ENCODE data around the gene NFATC2IP. TPM values are rescaled to one million over a fixed set of nuclear protein-coding genes. Genes with fewer than 3 reads are reported as not detected.

NFATC2IP gene
- total and polyA plus RNA-seq, 10 of the 15 experiments (the other 5 are each of a cell fraction or from before 2014, with no cell fraction given): 12.2 to 93.9 (median 46.9) TPM

DNA sequence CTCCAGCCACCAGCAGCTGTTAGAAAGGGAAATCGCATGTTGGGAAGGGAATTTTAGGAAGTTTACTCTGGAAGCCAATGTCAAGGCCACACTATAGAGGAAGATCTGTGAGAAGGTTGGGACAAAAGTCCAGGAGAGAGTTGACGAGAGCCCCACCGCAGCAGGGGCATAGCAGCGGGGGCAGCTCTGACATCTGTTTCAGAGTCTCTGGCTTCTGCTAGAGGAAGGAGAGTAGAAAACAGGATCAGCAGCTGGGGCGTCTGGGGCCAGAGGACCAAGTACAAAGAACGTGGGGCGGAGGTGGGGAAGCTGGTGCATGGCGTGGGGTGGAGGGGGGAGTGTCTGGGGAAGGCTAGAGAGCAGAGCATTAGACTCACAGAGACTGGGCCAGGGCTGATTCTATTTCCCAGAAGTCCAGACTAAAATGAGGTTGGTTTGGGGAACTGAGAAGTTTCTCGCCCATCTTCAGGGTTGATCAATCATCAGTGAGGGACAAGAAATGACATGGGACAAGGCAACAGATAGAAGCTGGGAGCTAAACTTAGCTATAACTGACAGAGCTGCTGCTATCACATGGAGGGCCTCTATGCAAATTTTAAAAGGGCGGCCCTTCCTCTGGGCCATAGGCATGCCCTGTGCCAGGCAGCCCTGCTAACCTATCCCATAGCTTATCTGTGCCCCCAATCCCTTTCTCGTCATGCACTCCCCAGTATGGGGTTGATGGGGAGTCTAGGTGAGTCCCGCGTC lies 26.9 kb upstream of the NFATC2IP start (continued):
- TF ChIP-seq, protein P1, sequence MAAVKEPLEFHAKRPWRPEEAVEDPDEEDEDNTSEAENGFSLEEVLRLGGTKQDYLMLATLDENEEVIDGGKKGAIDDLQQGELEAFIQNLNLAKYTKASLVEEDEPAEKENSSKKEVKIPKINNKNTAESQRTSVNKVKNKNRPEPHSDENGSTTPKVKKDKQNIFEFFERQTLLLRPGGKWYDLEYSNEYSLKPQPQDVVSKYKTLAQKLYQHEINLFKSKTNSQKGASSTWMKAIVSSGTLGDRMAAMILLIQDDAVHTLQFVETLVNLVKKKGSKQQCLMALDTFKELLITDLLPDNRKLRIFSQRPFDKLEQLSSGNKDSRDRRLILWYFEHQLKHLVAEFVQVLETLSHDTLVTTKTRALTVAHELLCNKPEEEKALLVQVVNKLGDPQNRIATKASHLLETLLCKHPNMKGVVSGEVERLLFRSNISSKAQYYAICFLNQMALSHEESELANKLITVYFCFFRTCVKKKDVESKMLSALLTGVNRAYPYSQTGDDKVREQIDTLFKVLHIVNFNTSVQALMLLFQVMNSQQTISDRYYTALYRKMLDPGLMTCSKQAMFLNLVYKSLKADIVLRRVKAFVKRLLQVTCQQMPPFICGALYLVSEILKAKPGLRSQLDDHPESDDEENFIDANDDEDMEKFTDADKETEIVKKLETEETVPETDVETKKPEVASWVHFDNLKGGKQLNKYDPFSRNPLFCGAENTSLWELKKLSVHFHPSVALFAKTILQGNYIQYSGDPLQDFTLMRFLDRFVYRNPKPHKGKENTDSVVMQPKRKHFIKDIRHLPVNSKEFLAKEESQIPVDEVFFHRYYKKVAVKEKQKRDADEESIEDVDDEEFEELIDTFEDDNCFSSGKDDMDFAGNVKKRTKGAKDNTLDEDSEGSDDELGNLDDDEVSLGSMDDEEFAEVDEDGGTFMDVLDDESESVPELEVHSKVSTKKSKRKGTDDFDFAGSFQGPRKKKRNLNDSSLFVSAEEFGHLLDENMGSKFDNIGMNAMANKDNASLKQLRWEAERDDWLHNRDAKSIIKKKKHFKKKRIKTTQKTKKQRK (IDR thresholded peaks at IDR 0.05; ENCODE audit: low read depth, low read length): no peak
- TF ChIP-seq ZSCAN29 (IDR thresholded peaks at IDR 0.05) (no peak), POLR2AphosphoS5 (IDR thresholded peaks at IDR 0.05; ENCODE audit: low read length) (peak; percentile 73), IKZF2 (IDR thresholded peaks at IDR 0.05) (peak; percentile 78 to 79; a peak in 3 of 4 replicates), KDM1A (IDR thresholded peaks at IDR 0.05; ENCODE audit: borderline replicate concordance) (no peak), ETV6 (conservative IDR thresholded peaks at IDR 0.05 in 1 of 2, IDR thresholded peaks at IDR 0.05 in 1 of 2; ENCODE audit: borderline replicate concordance in 1 of 2, low read depth in 1 of 2) (no peak), BACH1 (IDR thresholded peaks at IDR 0.05; ENCODE audit: borderline replicate concordance) (no peak), EED (IDR thresholded peaks at IDR 0.05; ENCODE audit: low read depth) (peak; percentile 80), TAF1 (IDR thresholded peaks at IDR 0.05; ENCODE audit: borderline replicate concordance, low read depth, low read length) (peak; percentile 18; the same call in 1 of the 2 replicates), SP1 (IDR thresholded peaks at IDR 0.05; ENCODE audit: low read depth, low read length) (no peak), MTA3 (IDR thresholded peaks at IDR 0.05; ENCODE audit: borderline replicate concordance, low read length) (peak; percentile 64; the same call in 1 of the 2 replicates), SMAD1 (IDR thresholded peaks at IDR 0.05; ENCODE audit: low read depth, partially characterized antibody) (peak; percentile 17), EZH2 (IDR thresholded peaks at IDR 0.05; ENCODE audit: borderline replicate concordance, control insufficient read depth, low read depth, low read length) (no peak)
- TF ChIP-seq, protein P2, sequence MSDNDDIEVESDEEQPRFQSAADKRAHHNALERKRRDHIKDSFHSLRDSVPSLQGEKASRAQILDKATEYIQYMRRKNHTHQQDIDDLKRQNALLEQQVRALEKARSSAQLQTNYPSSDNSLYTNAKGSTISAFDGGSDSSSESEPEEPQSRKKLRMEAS (IDR thresholded peaks at IDR 0.05; ENCODE audit: low read depth, low read length): peak; percentile 86
- TF ChIP-seq, protein P3, sequence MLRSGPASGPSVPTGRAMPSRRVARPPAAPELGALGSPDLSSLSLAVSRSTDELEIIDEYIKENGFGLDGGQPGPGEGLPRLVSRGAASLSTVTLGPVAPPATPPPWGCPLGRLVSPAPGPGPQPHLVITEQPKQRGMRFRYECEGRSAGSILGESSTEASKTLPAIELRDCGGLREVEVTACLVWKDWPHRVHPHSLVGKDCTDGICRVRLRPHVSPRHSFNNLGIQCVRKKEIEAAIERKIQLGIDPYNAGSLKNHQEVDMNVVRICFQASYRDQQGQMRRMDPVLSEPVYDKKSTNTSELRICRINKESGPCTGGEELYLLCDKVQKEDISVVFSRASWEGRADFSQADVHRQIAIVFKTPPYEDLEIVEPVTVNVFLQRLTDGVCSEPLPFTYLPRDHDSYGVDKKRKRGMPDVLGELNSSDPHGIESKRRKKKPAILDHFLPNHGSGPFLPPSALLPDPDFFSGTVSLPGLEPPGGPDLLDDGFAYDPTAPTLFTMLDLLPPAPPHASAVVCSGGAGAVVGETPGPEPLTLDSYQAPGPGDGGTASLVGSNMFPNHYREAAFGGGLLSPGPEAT (IDR thresholded peaks at IDR 0.05; ENCODE audit: low read depth): peak; percentile 76; the same call in 1 of the 2 replicates
- TF ChIP-seq, protein P4, sequence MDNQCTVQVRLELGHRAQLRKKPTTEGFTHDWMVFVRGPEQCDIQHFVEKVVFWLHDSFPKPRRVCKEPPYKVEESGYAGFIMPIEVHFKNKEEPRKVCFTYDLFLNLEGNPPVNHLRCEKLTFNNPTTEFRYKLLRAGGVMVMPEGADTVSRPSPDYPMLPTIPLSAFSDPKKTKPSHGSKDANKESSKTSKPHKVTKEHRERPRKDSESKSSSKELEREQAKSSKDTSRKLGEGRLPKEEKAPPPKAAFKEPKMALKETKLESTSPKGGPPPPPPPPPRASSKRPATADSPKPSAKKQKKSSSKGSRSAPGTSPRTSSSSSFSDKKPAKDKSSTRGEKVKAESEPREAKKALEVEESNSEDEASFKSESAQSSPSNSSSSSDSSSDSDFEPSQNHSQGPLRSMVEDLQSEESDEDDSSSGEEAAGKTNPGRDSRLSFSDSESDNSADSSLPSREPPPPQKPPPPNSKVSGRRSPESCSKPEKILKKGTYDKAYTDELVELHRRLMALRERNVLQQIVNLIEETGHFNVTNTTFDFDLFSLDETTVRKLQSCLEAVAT (IDR thresholded peaks at IDR 0.05): peak; percentile 67
- TF ChIP-seq, protein P5, sequence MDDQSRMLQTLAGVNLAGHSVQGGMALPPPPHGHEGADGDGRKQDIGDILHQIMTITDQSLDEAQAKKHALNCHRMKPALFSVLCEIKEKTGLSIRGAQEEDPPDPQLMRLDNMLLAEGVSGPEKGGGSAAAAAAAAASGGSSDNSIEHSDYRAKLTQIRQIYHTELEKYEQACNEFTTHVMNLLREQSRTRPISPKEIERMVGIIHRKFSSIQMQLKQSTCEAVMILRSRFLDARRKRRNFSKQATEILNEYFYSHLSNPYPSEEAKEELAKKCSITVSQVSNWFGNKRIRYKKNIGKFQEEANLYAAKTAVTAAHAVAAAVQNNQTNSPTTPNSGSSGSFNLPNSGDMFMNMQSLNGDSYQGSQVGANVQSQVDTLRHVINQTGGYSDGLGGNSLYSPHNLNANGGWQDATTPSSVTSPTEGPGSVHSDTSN (IDR thresholded peaks at IDR 0.05; ENCODE audit: insufficient replicate concordance, low read depth, low read length): peak; percentile 73
